MV-4-11 (cell line): ENCODE data around the gene NF1.
"Not testable (repeated sequence)": the region's sequence is repeated elsewhere in the genome, so short reads cannot be mapped to it uniquely, and the experiment has no call there.

ENCODE experiments used
- DNase-seq: peaks from one replicate; lab custom pipeline; 2025; lab: John Stamatoyannopoulos, UW

Gene NF1

GRCh38 chr17:31089471-31089870, 5.3 kb upstream of the NF1 start:
- DNase-seq = peak; percentile 86

DNA sequence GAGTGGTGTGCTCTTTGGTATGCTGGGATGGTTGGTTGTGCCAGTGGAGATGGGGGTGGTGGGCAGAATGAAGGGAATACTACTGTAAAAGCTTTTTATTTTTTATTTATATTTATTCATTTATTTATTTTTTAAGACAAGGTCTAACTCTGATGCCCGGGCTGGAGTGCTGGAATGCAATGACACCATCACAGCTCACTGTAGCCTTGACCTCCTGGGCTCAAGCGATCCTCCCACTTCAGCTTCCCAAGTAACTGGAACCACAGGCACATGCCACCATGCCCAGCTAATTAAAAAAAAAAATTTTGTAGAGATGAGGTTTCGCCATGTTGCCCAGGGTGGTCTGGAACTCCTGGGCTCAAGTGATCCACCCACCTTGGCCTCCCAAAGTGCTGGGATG, 4.1 kb upstream of the NF1 start:
- DNase-seq = not testable (repeated sequence)

DNA sequence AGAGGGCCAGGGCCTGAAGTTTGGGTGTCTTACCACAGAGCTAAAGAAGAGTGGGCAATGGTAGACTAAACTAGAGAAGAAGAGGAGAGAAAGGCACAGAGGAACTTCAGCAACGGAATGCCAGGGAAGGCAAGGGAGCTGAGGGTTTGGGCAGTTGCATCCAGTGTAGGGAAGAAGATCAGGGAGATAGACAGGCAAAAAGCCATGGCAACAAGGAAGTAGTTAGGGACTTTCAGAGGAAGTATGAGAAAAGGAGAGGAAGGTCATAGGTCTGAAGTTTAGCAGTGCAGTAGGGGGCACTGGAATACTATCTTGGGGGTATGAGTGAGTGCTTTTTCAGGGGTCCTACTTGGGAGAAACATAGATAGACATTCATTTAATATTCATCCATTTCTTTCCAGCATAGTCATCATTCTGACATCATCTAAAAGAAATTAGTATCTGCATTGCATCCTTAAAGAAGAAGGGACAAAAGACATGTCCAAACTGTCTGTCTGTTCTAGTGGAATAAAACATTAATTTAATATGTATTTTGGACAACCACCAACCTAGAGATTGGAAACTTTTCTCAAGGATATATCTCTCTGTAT, 2.2 kb upstream of the NF1 start:
- no peak for DNase-seq

- DNase-seq = no peak
Observed at GRCh38 chr17:31093866-31094599, 744 bp upstream of the NF1 start.

- peak; percentile 32 for DNase-seq
Observed at GRCh38 chr17:31095236-31096105, 694 bp downstream of the NF1 start.

DNA sequence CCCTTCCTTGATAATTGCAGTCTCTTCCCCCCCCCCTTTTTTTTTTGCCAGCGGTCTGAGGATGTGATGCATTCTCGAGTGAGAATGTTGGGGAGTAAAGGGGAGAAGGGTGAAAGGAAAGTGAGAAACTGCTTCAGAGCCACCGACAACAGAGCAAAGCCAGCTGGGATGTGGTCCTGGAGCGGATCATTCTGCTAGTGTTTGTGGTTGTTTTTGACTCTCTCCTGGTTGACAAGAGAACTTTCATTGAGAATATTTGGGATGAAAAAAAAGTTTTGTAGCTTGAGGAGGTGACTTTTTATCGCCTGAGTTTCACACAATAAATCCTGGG, 1.3 kb downstream of the NF1 start:
- DNase-seq = no peak

- DNase-seq = no peak
Observed at GRCh38 chr17:31099016-31099415, 4.2 kb downstream of the NF1 start.

DNA sequence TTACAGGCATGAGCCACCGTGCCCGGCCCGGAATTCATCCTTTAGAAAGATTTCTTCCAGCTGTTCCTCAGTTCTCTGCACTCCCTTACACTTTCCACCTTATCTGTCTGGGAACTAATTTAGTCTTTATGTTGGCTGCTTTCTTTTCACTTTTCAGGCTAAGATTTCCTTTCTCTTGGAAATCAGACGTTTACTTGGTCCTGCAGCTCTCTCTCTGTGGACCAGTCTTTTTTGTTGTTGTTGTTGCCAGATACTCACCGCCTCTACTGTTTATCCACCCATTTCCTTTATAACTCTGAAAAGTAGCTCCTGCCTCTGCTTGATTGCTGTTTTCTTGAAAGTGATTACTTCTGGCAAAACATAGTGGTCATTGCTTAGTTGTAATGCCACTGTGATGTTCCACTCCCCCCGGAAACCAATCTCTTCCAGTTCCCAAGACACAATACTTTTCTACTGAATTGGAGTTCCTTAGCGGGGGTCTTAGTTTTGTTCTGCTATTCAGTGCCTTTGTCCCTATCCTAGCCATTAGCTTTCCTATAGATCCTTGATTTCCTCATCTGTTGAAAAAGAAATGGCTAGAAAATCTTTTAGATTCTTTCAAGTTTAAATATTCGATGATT, 6.2 kb downstream of the NF1 start:
- DNase-seq = no peak

DNA sequence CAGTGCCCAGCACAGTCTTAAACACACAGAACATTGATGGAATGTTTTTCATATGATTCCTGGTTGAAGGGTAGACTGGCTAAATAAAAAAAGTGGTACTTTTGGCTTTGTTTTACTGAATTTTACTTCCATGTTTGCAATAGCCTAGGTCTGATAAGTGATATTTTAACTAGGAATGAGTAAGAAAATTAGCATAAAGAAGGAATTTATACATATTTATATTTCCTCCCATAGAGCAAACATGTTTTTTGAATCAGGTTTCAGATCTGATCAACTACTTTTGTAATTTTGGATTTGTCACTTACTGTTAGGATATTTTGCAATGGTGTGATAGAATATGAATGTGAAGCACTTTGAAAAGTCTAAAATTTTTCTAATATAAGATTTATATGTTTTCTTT, 7.2 kb downstream of the NF1 start:
- no peak for DNase-seq

- no peak for DNase-seq
Observed at GRCh38 chr17:31105991-31106390, 11.2 kb downstream of the NF1 start.

DNA sequence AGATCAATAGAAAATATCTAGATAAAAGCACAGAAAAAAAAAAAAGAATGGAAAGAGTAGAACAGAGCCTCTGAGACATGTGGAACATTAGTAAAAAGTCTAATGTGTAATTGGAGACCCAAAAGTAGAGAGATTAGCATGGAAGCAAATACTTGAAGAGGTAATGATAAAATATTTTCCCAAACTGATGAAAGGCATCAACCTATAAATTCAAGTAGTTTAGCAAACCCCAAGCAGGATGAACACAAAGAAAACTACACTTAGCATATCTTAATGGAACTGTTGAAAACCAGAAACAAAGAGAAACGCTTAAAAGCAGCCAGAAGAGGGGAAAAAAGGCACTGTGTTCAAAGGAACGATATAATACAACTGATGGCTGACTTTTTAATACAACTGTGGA, 16.4 kb downstream of the NF1 start:
- no peak for DNase-seq

DNA sequence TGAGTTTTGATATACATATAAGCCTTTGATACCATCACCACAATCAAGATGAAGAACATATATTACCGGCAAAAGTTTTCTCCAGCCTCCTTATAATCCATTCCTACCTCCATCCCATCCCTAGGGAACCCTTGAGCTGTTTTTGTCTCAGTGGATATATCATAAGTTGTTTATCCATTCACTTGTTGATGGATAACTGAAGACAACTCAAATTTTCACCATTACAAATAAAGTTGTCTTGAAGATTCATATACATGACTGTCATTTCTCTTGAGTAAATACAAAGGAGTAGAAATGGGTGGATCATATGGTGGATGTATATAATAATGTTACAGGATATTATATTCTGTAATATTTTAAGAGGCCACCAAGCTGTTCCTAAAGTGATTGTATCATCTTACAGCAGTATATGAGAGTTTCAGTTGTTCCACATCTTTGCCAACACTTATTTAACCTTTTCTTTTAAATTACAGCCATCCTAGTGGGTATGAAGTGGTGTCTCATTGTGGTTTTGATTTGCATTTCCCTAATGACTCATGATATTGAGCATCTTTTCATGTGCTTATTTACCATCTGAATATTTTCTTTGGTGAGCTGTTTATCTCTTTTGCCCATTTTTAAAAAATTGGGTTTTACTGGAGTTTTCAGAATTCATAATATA, 17.4 kb downstream of the NF1 start:
- no peak for DNase-seq

GRCh38 chr17:31113368-31113767, 18.6 kb downstream of the NF1 start:
- DNase-seq = peak; percentile 61

DNA sequence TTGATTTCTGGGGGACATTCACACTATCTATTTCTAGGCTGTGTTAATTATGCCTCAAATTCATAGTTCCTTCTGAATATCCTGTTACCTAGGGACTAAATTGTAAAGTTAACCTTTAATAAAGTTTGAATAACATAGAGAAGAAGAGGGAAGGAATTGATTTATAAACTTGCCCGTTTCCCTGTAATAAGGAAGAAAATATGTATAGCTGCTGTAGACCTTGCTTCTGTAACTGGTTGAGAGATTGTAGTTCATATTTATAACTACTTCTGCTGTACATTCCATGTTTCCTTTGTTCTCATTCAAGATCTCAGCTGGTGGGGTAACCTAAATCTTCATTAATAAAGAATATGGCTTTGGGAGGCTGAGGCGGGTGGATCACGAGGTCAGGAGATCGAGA, 19.2 kb downstream of the NF1 start:
- no peak for DNase-seq

DNA sequence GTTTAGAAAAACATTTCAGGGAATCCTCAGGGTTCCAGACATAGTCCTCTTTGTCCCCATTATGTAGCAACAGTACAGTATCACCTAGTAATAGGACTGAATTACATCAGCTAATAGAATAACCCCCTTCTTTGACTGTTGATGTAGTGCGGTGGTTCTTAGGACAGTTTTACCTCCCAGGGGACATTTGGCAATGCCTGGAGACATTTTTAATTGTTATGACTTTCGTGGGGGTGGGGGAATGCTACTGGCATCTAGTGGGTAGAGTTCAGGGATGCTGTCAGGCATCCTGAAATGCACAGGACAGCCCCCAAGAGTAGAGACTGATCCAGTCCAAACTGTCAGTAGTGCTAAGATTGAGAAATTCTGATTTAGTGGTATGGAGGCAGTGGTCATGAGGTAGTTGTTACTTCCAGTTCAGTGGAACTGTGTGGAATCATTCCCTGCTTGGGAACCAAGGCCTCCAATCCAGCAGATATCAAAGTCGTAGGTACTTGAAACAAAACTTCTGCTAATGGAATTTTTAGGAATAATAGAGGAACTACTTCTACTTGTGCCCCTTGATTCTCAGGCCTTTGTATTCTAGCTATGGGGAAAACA, 20.3 kb downstream of the NF1 start:
- no peak for DNase-seq

DNA sequence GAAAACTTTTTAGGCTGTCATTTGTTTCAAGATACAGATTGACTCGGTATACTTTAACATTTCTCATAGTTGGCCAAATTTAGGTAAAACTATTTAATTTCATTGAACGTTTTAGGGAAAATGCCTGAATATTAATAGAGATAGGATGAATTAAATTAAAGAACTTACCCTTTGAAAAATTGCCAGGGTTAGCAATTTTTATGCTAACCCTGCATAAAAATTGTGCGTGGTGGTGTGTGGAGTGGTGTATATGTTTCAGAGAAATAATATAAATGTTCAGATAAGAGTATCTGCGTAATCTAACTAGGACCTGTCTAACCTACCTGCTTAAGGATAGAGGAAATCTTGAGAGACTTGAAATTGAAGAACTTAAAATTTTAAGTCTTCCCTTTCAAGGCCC, 21.4 kb downstream of the NF1 start:
- DNase-seq = no peak

- DNase-seq = no peak
Observed at GRCh38 chr17:31122746-31123145, 28.0 kb downstream of the NF1 start.

GRCh38 chr17:31126318-31126717, 31.5 kb downstream of the NF1 start:
- no peak for DNase-seq

DNA sequence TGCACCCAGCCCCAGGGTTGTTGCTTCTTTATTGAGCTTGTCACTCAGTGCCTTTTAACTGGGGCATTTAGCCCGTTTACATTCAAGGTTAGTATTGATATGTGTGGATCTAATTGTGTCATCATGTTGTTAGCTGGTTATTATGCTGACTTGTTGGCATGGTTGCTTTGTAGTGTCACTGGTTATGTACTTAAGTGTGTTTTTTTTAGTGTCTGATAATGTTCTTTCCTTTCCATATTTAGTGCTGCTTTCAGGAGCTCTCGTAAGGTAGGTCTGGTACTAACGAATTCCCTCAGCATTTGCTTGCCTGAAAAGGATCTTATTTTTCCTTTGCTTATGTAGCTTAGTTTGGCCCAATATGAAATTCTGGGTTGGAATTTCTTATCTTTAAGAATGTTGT, 33.5 kb downstream of the NF1 start:
- no peak for DNase-seq

GRCh38 chr17:31130286-31131224, 35.8 kb downstream of the NF1 start:
- DNase-seq = no peak

- DNase-seq = no peak
Observed at GRCh38 chr17:31131299-31131698, 36.5 kb downstream of the NF1 start.
